B cell (primary cell): ENCODE results near the gene DUSP9. TPM values are rescaled to one million over a fixed set of nuclear protein-coding genes. Genes with fewer than 3 reads are reported as not detected.
A peak's percentile ranks its signal among the peaks of the same experiment; 100 is the strongest.

Source experiments
- ATAC-seq: fragments of 200-7000 bp; cut with Tn5 transposase; one replicate; pipeline ENCODE4 v1.10.0; 2021; ENCODE audit warnings: low read depth, mild to moderate bottlenecking, moderate number of reproducible peaks, moderate library complexity
- CTCF ChIA-PET: fragments of 350-600 bp; sonication (Branson Sonifier 250); formaldehyde crosslinking; loops from one replicate; lab custom pipeline; 2021; ENCODE audit warnings: antibody characterized with exemption, inconsistent platforms; lab: Charles Lee
- POLR2A ChIA-PET: fragments of 350-600 bp; sonication (Branson Sonifier 250); formaldehyde crosslinking; loops from one replicate; lab custom pipeline; 2021; ENCODE audit warnings: antibody characterized with exemption; lab: Charles Lee
- DNase-seq: peaks from one replicate; pipeline ENCODE4 v3.0.0; 2013
- H2AFZ ChIP-seq: 2 replicates; pipeline ENCODE4 v1.6.1; 2012; ENCODE audit warnings: mild to moderate bottlenecking, low read depth, low read length; ENCODE audit not compliant: insufficient read depth, poor library complexity, severe bottlenecking
- H3K27ac ChIP-seq, 2 donors: 1 replicate in 1 of 2; 2 replicates in 1 of 2; pipeline ENCODE4 v1.5.1; 2012 to 2013; ENCODE audit warnings: low read length in 2 of 2, mild to moderate bottlenecking in 2 of 2, moderate library complexity in 1 of 2
- H3K27me3 ChIP-seq, 4 experiments: fragments of 200-600 bp in 1 of 4; sonication (generic) in 1 of 4; replicated peaks in 1 of 4; 1 replicate in 2 of 4; 2 replicates in 2 of 4; pipeline versions ENCODE4 v1.6.1 to v1.7.0; 2013 to 2016; ENCODE audit warnings: low read length in 3 of 4, mild to moderate bottlenecking in 2 of 4, mixed read lengths in 1 of 4, moderate library complexity in 1 of 4; ENCODE audit not compliant: insufficient read depth in 4 of 4, control insufficient read depth in 3 of 4; ENCODE audit errors: control extremely low read depth in 1 of 4
- H3K36me3 ChIP-seq, 2 experiments: replicated peaks in 1 of 2; 1 replicate in 1 of 2; 2 replicates in 1 of 2; pipeline versions ENCODE4 v1.6.1 to v1.7.1; 2013; ENCODE audit warnings: low read length in 1 of 2; ENCODE audit not compliant: insufficient read depth in 2 of 2, control insufficient read depth in 1 of 2; ENCODE audit errors: control extremely low read depth in 1 of 2, extremely low read depth in 1 of 2
- H3K4me1 ChIP-seq, 2 donors: fragments of 200-600 bp in 1 of 2; sonication (generic) in 1 of 2; 1 replicate in 1 of 2; 2 replicates in 1 of 2; pipeline versions ENCODE4 v1.5.1 to v1.6.1; 2013 to 2017; ENCODE audit warnings: low read length in 2 of 2; ENCODE audit not compliant: control insufficient read depth in 2 of 2, insufficient read depth in 2 of 2
- H3K4me2 ChIP-seq: replicated peaks from 2 replicates; pipeline ENCODE3; 2012; ENCODE audit warnings: mild to moderate bottlenecking, low read depth, low read length; ENCODE audit not compliant: poor library complexity, severe bottlenecking
- H3K4me3 ChIP-seq, 5 experiments: fragments of 200-600 bp in 1 of 5; sonication (generic) in 1 of 5; 1 replicate in 3 of 5; 2 replicates in 2 of 5; pipeline versions ENCODE4 v1.5.1 to v1.7.0; 2011 to 2016; ENCODE audit warnings: low read length in 4 of 5, mild to moderate bottlenecking in 4 of 5, low read depth in 2 of 5, control low read depth in 1 of 5, moderate library complexity in 1 of 5; ENCODE audit not compliant: insufficient read depth in 1 of 5; ENCODE audit errors: control extremely low read depth in 1 of 5, extremely low read depth in 1 of 5
- H3K79me2 ChIP-seq: fragments of 200-600 bp; sonication (generic); one replicate; pipeline ENCODE4 v1.6.0; 2016; ENCODE audit warnings: low read length; ENCODE audit not compliant: control insufficient read depth, insufficient read depth
- H3K9ac ChIP-seq: fragments of 200-600 bp; sonication (generic); 2 replicates; pipeline ENCODE4 v1.6.1; 2017; ENCODE audit warnings: mild to moderate bottlenecking, low read length, moderate library complexity
- H3K9me3 ChIP-seq, 3 donors: one replicate each; pipeline versions ENCODE4 v1.6.1 to v1.7.1; 2013; ENCODE audit warnings: low read length in 2 of 3; ENCODE audit not compliant: control insufficient read depth in 2 of 3, insufficient read depth in 1 of 3; ENCODE audit errors: control extremely low read depth in 1 of 3
- H4K20me1 ChIP-seq: 2 replicates; pipeline ENCODE4 v1.6.0; 2012; ENCODE audit warnings: mild to moderate bottlenecking, low read length; ENCODE audit not compliant: insufficient read depth, control insufficient read depth, poor library complexity, severe bottlenecking
- H3K27ac Mint-ChIP-seq: one replicate; pipeline ENCODE4 v1.8.0; 2021; ENCODE audit warnings: mixed read lengths
- H3K27me3 Mint-ChIP-seq: one replicate; pipeline ENCODE4 v1.8.0; 2021; ENCODE audit warnings: mixed read lengths
- H3K4me1 Mint-ChIP-seq: one replicate; pipeline ENCODE4 v1.8.0; 2021; ENCODE audit warnings: mixed read lengths
- H3K4me3 Mint-ChIP-seq: one replicate; pipeline ENCODE4 v1.8.0; 2021; ENCODE audit warnings: mixed read lengths
- H3K9me3 Mint-ChIP-seq: one replicate; pipeline ENCODE4 v1.8.0; 2022; ENCODE audit warnings: mixed read lengths; ENCODE audit not compliant: insufficient read depth
- CTCF ChIP-seq: fragments of 200-600 bp; IDR thresholded peaks from one replicate; pipeline ENCODE4 v1.8.0; 2022; ENCODE audit warnings: antibody characterized with exemption, mild to moderate bottlenecking
- EZH2 ChIP-seq: IDR thresholded peaks from 2 replicates; pipeline ENCODE4 v1.6.1; 2012; ENCODE audit warnings: borderline replicate concordance, low read depth, mild to moderate bottlenecking, moderate library complexity, low read length; ENCODE audit not compliant: insufficient read depth, poor library complexity, severe bottlenecking
- WGBS: methylation state at CpG from one replicate; pipeline ENCODE4 v1.1.5; 2013; ENCODE audit warnings: missing lambda C conversion rate; ENCODE audit not compliant: insufficient coverage; 5-methylcytosine and 5-hydroxymethylcytosine counted together
- intact Hi-C: fragments of 100-400 bp; cut with micrococcal nuclease; formaldehyde crosslinking; loops from one replicate; pipeline ENCODE4 v1.10.0; 2022
- polyA plus RNA-seq: library from polyadenylated mRNA; depleted of rRNA; stranded (reverse); fragments of >200 nt; gene quantifications from 2 replicates; pipeline ENCODE4 v1.2.3, GENCODE V29; 2012
- total RNA-seq, 2 donors: library from RNA; stranded (reverse); fragments of 120-200 nt in 1 of 2; gene quantifications; 1 replicate in 1 of 2; 2 replicates in 1 of 2; pipeline versions ENCODE4 v1.2.3 to v1.2.4, GENCODE V29; 2013 to 2022

The DUSP9 gene
- total and polyA plus RNA-seq, 2 donors (not counting 1 experiment from before 2014, with no cell fraction given) = not detected

- Histone ChIP-seq H3K27ac (no peak overlapping the region), H3K79me2 (no peaks in the 10 kb centered on the region), H3K9me3 (no peaks in the 10 kb centered on the region), H3K36me3 (no peaks in the 10 kb centered on the region), H4K20me1 (no peaks in the 10 kb centered on the region), H3K9ac (no peak overlapping the region), H3K27me3 (peaks cover 0 to 57% (median 8%) of the 10 kb centered on the region in 4 experiments), H3K4me1 (peaks cover 14 to 21% of the 10 kb centered on the region in 2 donors), H2AFZ (no peak overlapping the region), H3K4me2 (no peak overlapping the region), H3K4me3 (no peak overlapping the region)
- WGBS = 38% methylated on average over 22 of the region's 26 CpGs
- CTCF ChIA-PET = interaction anchor here (1.5 kb wide), 1 partner anchor 9 kb away, joined by 3 read pairs; no protein-coding TSS in a partner anchor
- DNase-seq (no peak), ATAC-seq (no peak)
- H3K27me3 Mint-ChIP-seq = peaks cover 17% of the 10 kb centered on the region
- intact Hi-C loops = no loop called here
- no peak overlapping the region for H3K4me3 Mint-ChIP-seq
- TF ChIP-seq EZH2 = no peak
- no peak for TF ChIP-seq CTCF
- H3K9me3 Mint-ChIP-seq = no peaks in the 10 kb centered on the region
- H3K4me1 Mint-ChIP-seq = peaks cover 17% of the 10 kb centered on the region
- POLR2A ChIA-PET = interaction anchor here (0.6 kb wide), 2 partner anchors 9 to 22 kb away, joined by 4 to 8 read pairs; no protein-coding TSS in a partner anchor
- no peak overlapping the region for H3K27ac Mint-ChIP-seq
Measured at GRCh38 chrX:153640736-153641575, 6.0 kb upstream of the DUSP9 start.

GRCh38 chrX:153641627-153642026 lies 5.4 kb upstream of the DUSP9 start:
- Mint-ChIP-seq H3K4me1 (peaks cover 18% of the 10 kb centered on the region), H3K27me3 (peaks cover 17% of the 10 kb centered on the region), H3K4me3 (peak overlapping the region; percentile 52), H3K27ac (no peak overlapping the region), H3K9me3 (no peaks in the 10 kb centered on the region)
- H2AFZ ChIP-seq = no peak overlapping the region
- H3K27ac ChIP-seq = no peak overlapping the region
- no peaks in the 10 kb centered on the region for H4K20me1 ChIP-seq
- H3K9ac ChIP-seq = no peak overlapping the region
- no CpG with 5 or more reads among the region's 8 CpGs for WGBS
- TF ChIP-seq EZH2 = no peak
- no peak for TF ChIP-seq CTCF
- CTCF ChIA-PET = interaction anchor here (1.5 kb wide), 1 partner anchor 10 kb away, joined by 3 read pairs; no protein-coding TSS in a partner anchor
- H3K4me3 ChIP-seq = no peak overlapping the region
- peak overlapping the region; percentile 56 for H3K4me2 ChIP-seq
- H3K4me1 ChIP-seq = peaks cover 14 to 25% of the 10 kb centered on the region in 2 donors
- H3K36me3 ChIP-seq = no peaks in the 10 kb centered on the region
- DNase-seq (peak; percentile 9), ATAC-seq (no peak)
- H3K79me2 ChIP-seq = no peaks in the 10 kb centered on the region
- POLR2A ChIA-PET = no interaction called here
- intact Hi-C loops = no loop called here
- peaks cover 0 to 64% (median 10%) of the 10 kb centered on the region in 4 experiments for H3K27me3 ChIP-seq
- no peaks in the 10 kb centered on the region for H3K9me3 ChIP-seq
